ENCODE data around the gene TBRG1. TPM values are rescaled to one million over a fixed set of nuclear protein-coding genes. Genes with fewer than 3 reads are reported as not detected.

TBRG1 gene
- polyA plus RNA-seq (2012; ENCODE audit: insufficient read depth, insufficient read length, low read depth) = 36.6 TPM

- Histone ChIP-seq H3K4me3 (ENCODE audit: low read depth, low read length) (peak within 1 kb of the TSS; percentile 98), H3K9me3 (no peaks in the 10 kb centered on the region), H3K4me1 (no peaks in the 10 kb centered on the region), H3K27me3 (peaks cover 32% of the 10 kb centered on the region), H3K36me3 (peaks cover 18% of the 10 kb centered on the region)
- DNase-seq = peak; percentile 91
- TF ChIP-seq CTCF (IDR thresholded peaks at IDR 0.05; ENCODE audit: low read depth, low read length) = no peak
These were observed at the start of gene TBRG1 for GRCh38 chr11:124622531-124623451. TBRG1 (plus strand) TSS chr11:124622864; CDS start chr11:124623084, 220 bp downstream.

GRCh38 chr11:124577716-124578427 lies 44.8 kb upstream of the TBRG1 start:
- no peaks in the 10 kb centered on the region for H3K9me3 ChIP-seq
- TF ChIP-seq CTCF (IDR thresholded peaks at IDR 0.05; ENCODE audit: low read depth, low read length) = no peak

GRCh38 chr11:124578761-124579160 lies 43.9 kb upstream of the TBRG1 start:
- no peak for TF ChIP-seq CTCF (IDR thresholded peaks at IDR 0.05; ENCODE audit: low read depth, low read length)

More at GRCh38 chr11:124577716-124578427, 44.8 kb upstream of the TBRG1 start:
- H3K27me3 ChIP-seq = 0 out of 2 replicates have a peak, but pooled peaks cover 4% of the 10 kb centered on the region
- DNase-seq = no peak
- no peaks in the 10 kb centered on the region for H3K36me3 ChIP-seq
- no peak overlapping the region for H3K4me3 ChIP-seq (ENCODE audit: low read depth, low read length)
- no peaks in the 10 kb centered on the region for H3K4me1 ChIP-seq

GRCh38 chr11:124581817-124582216 lies 40.8 kb upstream of the TBRG1 start:
- Histone ChIP-seq H3K9me3 (no peaks in the 10 kb centered on the region), H3K4me1 (no peaks in the 10 kb centered on the region), H3K4me3 (ENCODE audit: low read depth, low read length) (no peak overlapping the region), H3K27me3 (peaks cover 31% of the 10 kb centered on the region), H3K36me3 (no peaks in the 10 kb centered on the region)
- TF ChIP-seq CTCF (IDR thresholded peaks at IDR 0.05; ENCODE audit: low read depth, low read length) = no peak
- DNase-seq = no peak

More at GRCh38 chr11:124578761-124579160, 43.9 kb upstream of the TBRG1 start:
- no peaks in the 10 kb centered on the region for H3K9me3 ChIP-seq
- H3K4me1 ChIP-seq = no peaks in the 10 kb centered on the region
- H3K27me3 ChIP-seq = peaks cover 13% of the 10 kb centered on the region
- no peak overlapping the region for H3K4me3 ChIP-seq (ENCODE audit: low read depth, low read length)
- DNase-seq = no peak
- no peaks in the 10 kb centered on the region for H3K36me3 ChIP-seq

- no peak for TF ChIP-seq CTCF (IDR thresholded peaks at IDR 0.05; ENCODE audit: low read depth, low read length)
- no peak for DNase-seq
These were observed 40.1 kb upstream of the TBRG1 start for GRCh38 chr11:124582565-124582964.

More at GRCh38 chr11:124582565-124582964, 40.1 kb upstream of the TBRG1 start:
- Histone ChIP-seq H3K27me3 (peaks cover 36% of the 10 kb centered on the region), H3K4me1 (no peaks in the 10 kb centered on the region), H3K4me3 (ENCODE audit: low read depth, low read length) (no peak overlapping the region), H3K36me3 (no peaks in the 10 kb centered on the region), H3K9me3 (no peaks in the 10 kb centered on the region)
